Gastrocnemius medialis (tissue), 4 donors: ENCODE data around the gene ROBO1.

ENCODE experiments used
- CTCF ChIP-seq, 5 experiments: fragments of 450-650 bp in 3 of 5; fragments of 200-600 bp in 2 of 5; sonication (generic) in 2 of 5; IDR thresholded peaks in 4 of 5; conservative IDR thresholded peaks in 1 of 5; 1 replicate in 4 of 5; 2 replicates in 1 of 5; pipeline ENCODE4 v1.5.1; 2016 to 2019; ENCODE audit warnings: antibody characterized with exemption in 5 of 5, mild to moderate bottlenecking in 3 of 5, moderate library complexity in 3 of 5
- POLR2A ChIP-seq, 2 donors: fragments of 450-650 bp; IDR thresholded peaks; one replicate each; pipeline ENCODE4 v1.6.1; 2017; ENCODE audit warnings: antibody characterized with exemption in 2 of 2, mild to moderate bottlenecking in 2 of 2, moderate library complexity in 2 of 2

GRCh38 chr3:79564192-79564591 lies 203.6 kb downstream of the ROBO1 start:
- no peak for TF ChIP-seq CTCF (IDR thresholded peaks at IDR 0.05 in 4 of 5, conservative IDR thresholded peaks at IDR 0.05 in 1 of 5)
- no peak for TF ChIP-seq POLR2A (IDR thresholded peaks at IDR 0.05)
